Dendritic cell treated with granulocyte-macrophage colony-stimulating factor and Interleukin-4, amounts not matched to agents 40 ng/mL and 50 ng/mL, for 4 days (primary cell): ENCODE measurements around the gene SRRM4.

Experiments used
- H3K27ac Mint-ChIP-seq: one replicate; pipeline ENCODE4 v1.8.0; 2022; ENCODE audit warnings: mild to moderate bottlenecking, mixed read lengths
- H3K27me3 Mint-ChIP-seq: one replicate; pipeline ENCODE4 v1.8.0; 2022; ENCODE audit warnings: mild to moderate bottlenecking, mixed read lengths
- H3K36me3 Mint-ChIP-seq: one replicate; pipeline ENCODE4 v1.8.0; 2022; ENCODE audit warnings: low read depth, mixed read lengths
- H3K4me1 Mint-ChIP-seq: one replicate; pipeline ENCODE4 v1.8.0; 2022; ENCODE audit warnings: low read depth, mixed read lengths
- H3K4me3 Mint-ChIP-seq: one replicate; pipeline ENCODE4 v1.8.0; 2022; ENCODE audit warnings: mild to moderate bottlenecking, moderate library complexity, mixed read lengths
- H3K9me3 Mint-ChIP-seq: one replicate; pipeline ENCODE4 v1.8.0; 2022; ENCODE audit warnings: mixed read lengths
- intact Hi-C: fragments of 100-400 bp; cut with micrococcal nuclease; formaldehyde crosslinking; loops from one replicate; pipeline ENCODE4 v1.15.0; 2022

SRRM4 gene

GRCh38 chr12:119069147-119069642 is 87.9 kb downstream of the SRRM4 start:
- Mint-ChIP-seq H3K27me3 (no peaks in the 10 kb centered on the region), H3K4me1 (no peaks in the 10 kb centered on the region), H3K36me3 (no peaks in the 10 kb centered on the region), H3K4me3 (no peak overlapping the region), H3K9me3 (no peaks in the 10 kb centered on the region), H3K27ac (no peak overlapping the region)
- intact Hi-C loops = no loop called here

- intact Hi-C loops = no loop called here
- Mint-ChIP-seq H3K27ac (no peak overlapping the region), H3K27me3 (no peaks in the 10 kb centered on the region)
Observed at GRCh38 chr12:119071176-119071575, 89.8 kb downstream of the SRRM4 start.

GRCh38 chr12:119071638-119072231 is 90.4 kb downstream of the SRRM4 start:
- intact Hi-C loops = no loop called here
- H3K4me3 Mint-ChIP-seq = no peak overlapping the region
- no peaks in the 10 kb centered on the region for H3K36me3 Mint-ChIP-seq
- no peaks in the 10 kb centered on the region for H3K27me3 Mint-ChIP-seq
- H3K27ac Mint-ChIP-seq = no peak overlapping the region
- H3K9me3 Mint-ChIP-seq = no peaks in the 10 kb centered on the region
- no peaks in the 10 kb centered on the region for H3K4me1 Mint-ChIP-seq

More at GRCh38 chr12:119071176-119071575, 89.8 kb downstream of the SRRM4 start:
- H3K9me3 Mint-ChIP-seq = no peaks in the 10 kb centered on the region
- H3K4me1 Mint-ChIP-seq = no peaks in the 10 kb centered on the region
- H3K36me3 Mint-ChIP-seq = no peaks in the 10 kb centered on the region
- H3K4me3 Mint-ChIP-seq = no peak overlapping the region

GRCh38 chr12:119072440-119072839 is 91.1 kb downstream of the SRRM4 start:
- Mint-ChIP-seq H3K27ac (no peak overlapping the region), H3K4me3 (no peak overlapping the region), H3K27me3 (no peaks in the 10 kb centered on the region), H3K36me3 (no peaks in the 10 kb centered on the region), H3K4me1 (no peaks in the 10 kb centered on the region), H3K9me3 (no peaks in the 10 kb centered on the region)
- intact Hi-C loops = no loop called here

GRCh38 chr12:119075222-119075787 is 94.0 kb downstream of the SRRM4 start:
- no peaks in the 10 kb centered on the region for H3K4me1 Mint-ChIP-seq
- no peak overlapping the region for H3K27ac Mint-ChIP-seq
- intact Hi-C loops = no loop called here
- H3K36me3 Mint-ChIP-seq = no peaks in the 10 kb centered on the region
- no peaks in the 10 kb centered on the region for H3K9me3 Mint-ChIP-seq
- H3K4me3 Mint-ChIP-seq = no peak overlapping the region
- no peaks in the 10 kb centered on the region for H3K27me3 Mint-ChIP-seq

- intact Hi-C loops = no loop called here
Observed at GRCh38 chr12:119075918-119076317, 94.6 kb downstream of the SRRM4 start.

GRCh38 chr12:119079530-119079929 is 98.2 kb downstream of the SRRM4 start:
- no peak overlapping the region for H3K4me3 Mint-ChIP-seq
- intact Hi-C loops = no loop called here
- no peaks in the 10 kb centered on the region for H3K4me1 Mint-ChIP-seq
- H3K27ac Mint-ChIP-seq = no peak overlapping the region
- no peaks in the 10 kb centered on the region for H3K36me3 Mint-ChIP-seq
- H3K27me3 Mint-ChIP-seq = no peaks in the 10 kb centered on the region
- no peaks in the 10 kb centered on the region for H3K9me3 Mint-ChIP-seq

More at GRCh38 chr12:119075918-119076317, 94.6 kb downstream of the SRRM4 start:
- Mint-ChIP-seq H3K4me1 (no peaks in the 10 kb centered on the region), H3K27me3 (no peaks in the 10 kb centered on the region), H3K27ac (no peak overlapping the region), H3K36me3 (no peaks in the 10 kb centered on the region), H3K9me3 (no peaks in the 10 kb centered on the region), H3K4me3 (no peak overlapping the region)

GRCh38 chr12:119082016-119082415 is 100.7 kb downstream of the SRRM4 start:
- Mint-ChIP-seq H3K36me3 (no peaks in the 10 kb centered on the region), H3K4me1 (no peaks in the 10 kb centered on the region), H3K27me3 (no peaks in the 10 kb centered on the region), H3K4me3 (no peak overlapping the region), H3K9me3 (no peaks in the 10 kb centered on the region), H3K27ac (no peak overlapping the region)
- intact Hi-C loops = no loop called here

- Mint-ChIP-seq H3K36me3 (no peaks in the 10 kb centered on the region), H3K27ac (no peak overlapping the region), H3K4me1 (no peaks in the 10 kb centered on the region), H3K27me3 (no peaks in the 10 kb centered on the region), H3K9me3 (no peaks in the 10 kb centered on the region), H3K4me3 (no peak overlapping the region)
- intact Hi-C loops = no loop called here
Observed at GRCh38 chr12:119082496-119082895, 101.2 kb downstream of the SRRM4 start.

- Mint-ChIP-seq H3K4me1 (no peaks in the 10 kb centered on the region), H3K27me3 (no peaks in the 10 kb centered on the region), H3K9me3 (no peaks in the 10 kb centered on the region), H3K36me3 (no peaks in the 10 kb centered on the region), H3K4me3 (no peak overlapping the region), H3K27ac (no peak overlapping the region)
- intact Hi-C loops = no loop called here
Observed at GRCh38 chr12:119088685-119089379, 107.5 kb downstream of the SRRM4 start.

GRCh38 chr12:119089380-119090013 is 108.2 kb downstream of the SRRM4 start:
- no peaks in the 10 kb centered on the region for H3K4me1 Mint-ChIP-seq
- H3K4me3 Mint-ChIP-seq = no peak overlapping the region
- H3K9me3 Mint-ChIP-seq = no peaks in the 10 kb centered on the region
- intact Hi-C loops = no loop called here
- H3K27ac Mint-ChIP-seq = no peak overlapping the region
- H3K27me3 Mint-ChIP-seq = no peaks in the 10 kb centered on the region
- no peaks in the 10 kb centered on the region for H3K36me3 Mint-ChIP-seq

- Mint-ChIP-seq H3K27me3 (no peaks in the 10 kb centered on the region), H3K36me3 (no peaks in the 10 kb centered on the region), H3K4me3 (no peak overlapping the region), H3K4me1 (no peaks in the 10 kb centered on the region), H3K27ac (no peak overlapping the region), H3K9me3 (no peaks in the 10 kb centered on the region)
- intact Hi-C loops = no loop called here
Observed at GRCh38 chr12:119090276-119090675, 108.9 kb downstream of the SRRM4 start.

GRCh38 chr12:119090865-119091264 is 109.5 kb downstream of the SRRM4 start:
- intact Hi-C loops = no loop called here
- no peaks in the 10 kb centered on the region for H3K27me3 Mint-ChIP-seq
- H3K36me3 Mint-ChIP-seq = no peaks in the 10 kb centered on the region
- H3K4me3 Mint-ChIP-seq = no peak overlapping the region
- no peak overlapping the region for H3K27ac Mint-ChIP-seq
- no peaks in the 10 kb centered on the region for H3K9me3 Mint-ChIP-seq
- no peaks in the 10 kb centered on the region for H3K4me1 Mint-ChIP-seq
